MG63 (cell line): Measurements from ENCODE around the gene TMEM156. TPM values are rescaled to one million over a fixed set of nuclear protein-coding genes. Genes with fewer than 3 reads are reported as not detected.
A peak's percentile ranks its signal among the peaks of the same experiment; 100 is the strongest.

Experiments used
- DNase-seq: peaks from one replicate; pipeline ENCODE4 v3.0.0-alpha.2; 2020
- H3K27me3 ChIP-seq: fragments of 250-450 bp; sonication (Bioruptor Pico); 2 replicates; pipeline ENCODE4 v1.5.1; 2020; ENCODE audit warnings: mild to moderate bottlenecking, moderate library complexity
- H3K36me3 ChIP-seq: fragments of 250-450 bp; sonication (Bioruptor Pico); 2 replicates; pipeline ENCODE4 v1.5.1; 2020; ENCODE audit warnings: mild to moderate bottlenecking, moderate library complexity
- H3K4me3 ChIP-seq: fragments of 250-450 bp; sonication (Bioruptor Pico); 2 replicates; pipeline ENCODE4 v1.5.1; 2020; ENCODE audit warnings: mild to moderate bottlenecking, moderate library complexity
- H3K9me3 ChIP-seq: fragments of 250-450 bp; sonication (Bioruptor Pico); 2 replicates; pipeline ENCODE4 v1.5.1; 2020; ENCODE audit warnings: mild to moderate bottlenecking, moderate library complexity
- total RNA-seq: library from RNA; depleted of rRNA; stranded (reverse); fragments of >200 nt; shearing (Covaris generic); gene quantifications from 2 replicates; pipeline ENCODE4 v1.2.3, GENCODE V29; 2014; ENCODE audit warnings: low replicate concordance; rRNA removed

The TMEM156 gene, protein sequence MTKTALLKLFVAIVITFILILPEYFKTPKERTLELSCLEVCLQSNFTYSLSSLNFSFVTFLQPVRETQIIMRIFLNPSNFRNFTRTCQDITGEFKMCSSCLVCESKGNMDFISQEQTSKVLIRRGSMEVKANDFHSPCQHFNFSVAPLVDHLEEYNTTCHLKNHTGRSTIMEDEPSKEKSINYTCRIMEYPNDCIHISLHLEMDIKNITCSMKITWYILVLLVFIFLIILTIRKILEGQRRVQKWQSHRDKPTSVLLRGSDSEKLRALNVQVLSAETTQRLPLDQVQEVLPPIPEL
- 12.1 and 12.2 TPM in 2 replicates for total RNA-seq

DNA sequence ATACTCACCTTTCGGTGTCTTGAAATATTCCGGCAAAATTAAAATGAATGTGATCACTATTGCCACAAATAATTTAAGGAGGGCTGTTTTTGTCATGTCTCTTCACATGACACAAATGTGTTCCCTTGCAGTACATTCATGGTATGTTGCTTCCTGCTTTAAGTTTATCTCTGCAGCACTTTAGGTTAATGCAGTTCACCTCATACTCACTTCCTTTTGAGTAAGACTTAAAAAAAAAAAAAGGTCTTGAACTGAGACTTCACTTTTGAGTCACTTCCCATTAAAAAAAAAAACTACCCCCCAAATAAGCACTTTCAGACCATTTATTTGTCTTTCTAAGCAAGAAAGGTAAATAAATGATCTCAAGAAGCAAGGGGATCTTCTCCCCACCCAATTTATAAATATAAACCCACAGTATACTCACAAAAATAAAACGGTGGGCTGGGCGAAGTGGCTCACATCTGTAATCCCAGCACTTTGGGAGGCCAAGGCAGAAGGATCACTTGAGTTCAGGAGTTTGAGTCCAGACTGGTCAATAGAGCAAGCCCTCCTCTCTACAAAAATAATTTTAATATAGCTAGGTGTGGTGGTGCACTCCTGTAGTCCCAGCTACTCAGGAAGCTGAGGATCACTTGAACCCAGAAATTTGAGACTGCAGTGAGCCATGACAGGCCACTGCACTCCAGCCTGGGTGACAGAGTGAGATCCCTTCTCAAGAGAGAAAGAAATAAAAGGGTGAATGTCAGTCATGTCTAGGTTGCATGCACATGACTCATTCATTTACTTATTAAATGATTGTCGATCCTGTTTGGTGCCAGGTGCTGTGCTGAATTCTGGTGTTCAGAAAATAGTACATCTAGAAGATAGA is at the start of gene TMEM156:
Gene TMEM156, minus strand, starts transcription at position 192 of the 868 bp plus-strand sequence. Its CDS starts 96 bp downstream, at position 96.
- Histone ChIP-seq H3K4me3 (peak within 1 kb of the TSS; percentile 22), H3K36me3 (no peaks in the 10 kb centered on the region), H3K27me3 (no peaks in the 10 kb centered on the region), H3K9me3 (no peaks in the 10 kb centered on the region)
- DNase-seq = no peak

DNA sequence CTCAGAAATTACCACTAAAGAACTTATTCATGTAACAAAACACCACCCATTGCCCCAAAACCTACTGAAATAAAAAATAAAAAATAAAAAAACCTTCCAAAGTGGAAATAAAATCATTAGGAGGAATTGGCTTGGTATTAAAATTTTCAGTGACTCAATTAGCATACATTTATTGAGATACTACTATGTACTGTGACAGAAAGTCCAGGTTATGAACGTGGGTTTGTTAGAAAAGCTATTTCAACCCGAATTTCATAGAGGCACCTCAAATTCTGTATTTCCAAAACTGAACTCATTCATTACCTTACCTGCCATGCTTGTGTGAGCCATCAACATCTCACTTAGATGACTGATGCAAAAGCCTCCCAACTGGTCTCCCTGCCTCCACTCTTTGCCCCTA is 46.6 kb upstream of the TMEM156 start:
- no peak overlapping the region for H3K4me3 ChIP-seq
- DNase-seq = no peak
- peaks cover 3% of the 10 kb centered on the region; the same call in 1 of the 2 replicates for H3K36me3 ChIP-seq
- no peaks in the 10 kb centered on the region for H3K9me3 ChIP-seq
- no peaks in the 10 kb centered on the region for H3K27me3 ChIP-seq

DNA sequence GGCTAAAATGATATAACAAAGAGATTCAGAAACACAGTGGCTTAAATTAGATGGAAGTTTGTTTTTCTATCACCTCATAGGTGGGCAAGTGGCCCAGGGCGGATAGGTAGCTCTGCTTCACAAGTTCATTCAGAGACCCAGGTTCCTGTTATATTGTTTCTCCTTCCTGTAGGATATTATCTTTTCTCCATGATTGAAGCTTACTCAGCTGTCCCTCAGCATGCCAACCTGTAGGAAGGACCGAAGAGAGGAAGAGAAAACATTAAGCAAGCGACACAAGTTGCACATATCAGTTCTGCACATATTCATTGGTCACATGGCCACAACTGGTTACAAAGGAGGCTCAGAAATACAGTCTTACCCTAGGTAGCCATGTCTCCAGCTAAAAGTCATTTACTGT is 36.7 kb upstream of the TMEM156 start:
- H3K27me3 ChIP-seq = no peaks in the 10 kb centered on the region
- H3K4me3 ChIP-seq = no peak overlapping the region
- H3K36me3 ChIP-seq = no peaks in the 10 kb centered on the region
- no peak for DNase-seq
- H3K9me3 ChIP-seq = no peaks in the 10 kb centered on the region; the same call in 1 of the 2 replicates

DNA sequence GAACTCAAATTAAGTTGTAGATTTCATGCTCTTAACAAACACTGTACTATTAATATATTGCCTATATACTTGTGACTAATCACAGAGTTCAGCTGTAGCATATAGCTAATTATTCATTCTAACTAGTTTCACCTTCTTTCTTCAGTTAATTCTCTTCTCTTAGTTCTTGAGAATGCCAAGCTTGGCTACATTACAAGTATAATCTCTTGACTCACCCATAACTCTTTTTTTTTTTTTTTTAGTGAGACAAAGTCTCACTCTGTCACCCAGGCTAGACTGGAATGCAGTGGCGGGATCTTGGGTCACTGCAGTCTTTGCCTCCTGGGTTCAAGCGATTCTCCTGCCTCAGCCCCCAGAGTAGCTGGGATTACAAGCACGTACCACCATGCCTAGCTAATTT is 35.2 kb upstream of the TMEM156 start:
- no peak overlapping the region for H3K4me3 ChIP-seq
- no peaks in the 10 kb centered on the region for H3K27me3 ChIP-seq
- H3K9me3 ChIP-seq = no peaks in the 10 kb centered on the region; the same call in 1 of the 2 replicates
- no peaks in the 10 kb centered on the region for H3K36me3 ChIP-seq
- no peak for DNase-seq

DNA sequence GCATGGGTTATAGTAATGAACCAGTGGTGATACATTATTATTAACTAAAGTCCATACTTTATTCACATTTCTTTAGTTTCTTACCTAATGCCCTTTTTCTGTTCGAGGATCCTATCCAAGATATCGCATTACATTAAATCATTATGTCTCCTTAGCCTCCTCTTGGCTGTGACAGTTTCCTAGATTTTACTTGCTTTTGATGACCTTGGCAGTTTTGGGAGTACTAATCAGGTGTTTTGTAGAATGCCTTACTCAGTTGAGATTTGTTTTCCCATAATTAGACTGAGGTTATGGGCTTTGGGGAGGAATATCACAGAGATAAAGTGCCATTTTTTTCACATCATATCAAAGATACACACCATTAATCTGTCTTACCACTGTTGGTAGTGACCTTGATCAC is 34.8 kb upstream of the TMEM156 start:
- no peaks in the 10 kb centered on the region for H3K36me3 ChIP-seq
- H3K9me3 ChIP-seq = no peaks in the 10 kb centered on the region; the same call in 1 of the 2 replicates
- H3K27me3 ChIP-seq = no peaks in the 10 kb centered on the region
- DNase-seq = no peak
- no peak overlapping the region for H3K4me3 ChIP-seq

DNA sequence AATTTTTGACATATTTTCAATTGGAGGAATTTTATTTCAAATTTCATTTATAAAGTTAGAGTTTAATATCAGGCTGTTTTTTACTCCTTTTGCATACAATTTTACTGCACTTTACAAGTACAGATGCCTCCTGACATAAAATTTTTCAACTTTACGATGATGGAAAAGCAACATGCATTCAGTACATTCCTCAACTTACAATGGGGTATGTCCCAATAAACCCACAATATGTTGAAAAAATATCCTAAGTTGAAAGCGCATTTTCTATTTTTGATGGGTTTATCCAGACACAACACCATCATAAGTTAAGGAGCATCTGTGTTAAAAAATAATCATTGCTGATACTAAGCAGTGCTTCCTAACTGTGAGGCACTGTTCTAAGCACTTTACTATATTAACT is 34.2 kb upstream of the TMEM156 start:
- no peak overlapping the region for H3K4me3 ChIP-seq
- H3K27me3 ChIP-seq = no peaks in the 10 kb centered on the region
- H3K9me3 ChIP-seq = no peaks in the 10 kb centered on the region; the same call in 1 of the 2 replicates
- no peak for DNase-seq
- no peaks in the 10 kb centered on the region for H3K36me3 ChIP-seq

DNA sequence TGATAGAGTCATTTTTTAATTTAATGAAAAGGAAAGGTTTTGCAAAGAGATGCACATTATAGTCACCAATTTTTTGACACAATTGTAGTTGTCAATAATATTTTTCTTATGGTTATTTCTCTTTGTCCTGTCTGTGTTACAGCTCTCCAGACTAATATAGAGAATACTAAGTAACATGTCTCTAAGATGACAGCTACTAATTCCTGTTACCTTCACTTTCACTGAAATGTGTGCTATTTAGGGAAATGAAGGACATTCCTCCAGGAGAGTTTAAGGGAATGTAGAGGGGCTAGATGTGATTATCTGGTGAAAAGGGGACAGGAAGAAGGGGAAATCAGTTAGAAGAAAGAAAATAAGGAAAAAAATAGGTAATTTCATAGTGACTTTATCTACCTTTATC is 31.2 kb upstream of the TMEM156 start:
- Histone ChIP-seq H3K36me3 (no peaks in the 10 kb centered on the region), H3K9me3 (no peaks in the 10 kb centered on the region), H3K27me3 (no peaks in the 10 kb centered on the region), H3K4me3 (no peak overlapping the region)
- no peak for DNase-seq

DNA sequence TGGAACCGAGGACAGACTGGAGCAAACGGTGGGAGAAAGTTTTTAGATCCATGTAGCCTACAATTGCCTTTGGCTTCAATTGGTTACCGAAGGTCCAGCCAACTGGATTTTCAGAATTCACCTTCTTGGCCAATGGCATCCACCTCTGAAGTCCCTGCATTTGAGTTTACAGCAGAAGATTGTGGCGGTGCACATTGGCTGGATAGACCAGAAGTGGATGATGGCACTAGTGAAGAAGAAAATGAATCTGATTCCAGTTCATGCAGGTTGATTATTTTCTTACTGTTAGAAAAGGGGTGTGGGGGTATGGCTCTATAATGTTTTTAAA is 30.5 kb upstream of the TMEM156 start:
- H3K4me3 ChIP-seq = no peak overlapping the region
- no peaks in the 10 kb centered on the region for H3K9me3 ChIP-seq
- no peaks in the 10 kb centered on the region for H3K27me3 ChIP-seq
- no peak for DNase-seq
- no peaks in the 10 kb centered on the region for H3K36me3 ChIP-seq

DNA sequence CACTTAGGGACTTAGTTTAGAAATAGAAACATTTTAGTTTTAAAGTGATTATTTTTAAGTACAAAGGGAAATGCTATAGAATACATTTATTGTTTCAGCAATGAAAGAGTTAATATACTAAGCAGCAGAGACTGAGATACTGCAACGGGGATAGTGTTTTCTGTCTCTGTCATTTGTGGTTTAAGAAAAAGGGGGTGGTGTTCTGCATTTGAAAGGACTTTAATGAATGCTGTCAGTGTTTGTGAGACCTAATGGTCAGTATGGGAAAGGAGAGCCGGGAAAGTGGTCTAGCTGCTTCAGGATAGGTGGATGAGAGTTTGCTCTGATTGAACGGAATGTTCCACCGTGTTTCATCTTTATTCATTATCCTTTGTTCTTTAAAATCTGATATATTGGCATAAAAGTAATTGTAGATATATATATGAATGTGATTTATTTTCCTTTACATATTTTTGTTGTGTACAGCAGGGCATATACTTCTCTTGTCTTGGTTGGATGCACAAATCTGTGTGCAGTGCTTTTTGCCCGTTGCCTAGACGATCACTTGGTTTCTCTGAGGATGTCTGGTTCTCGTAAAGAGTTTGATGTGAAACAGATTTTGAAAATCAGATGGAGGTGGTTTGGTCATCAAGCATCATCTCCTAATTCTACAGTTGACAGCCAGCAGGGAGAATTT is 30.0 kb upstream of the TMEM156 start, which contains the start of gene KLHL5:
Gene KLHL5, plus strand, starts transcription at position 139 of the 676 bp plus-strand sequence. Its CDS starts 421 bp downstream, at position 560.
- Histone ChIP-seq H3K36me3 (no peaks in the 10 kb centered on the region), H3K27me3 (no peaks in the 10 kb centered on the region), H3K9me3 (no peaks in the 10 kb centered on the region), H3K4me3 (no peak within 1 kb of the TSS)
- no peak for DNase-seq

DNA sequence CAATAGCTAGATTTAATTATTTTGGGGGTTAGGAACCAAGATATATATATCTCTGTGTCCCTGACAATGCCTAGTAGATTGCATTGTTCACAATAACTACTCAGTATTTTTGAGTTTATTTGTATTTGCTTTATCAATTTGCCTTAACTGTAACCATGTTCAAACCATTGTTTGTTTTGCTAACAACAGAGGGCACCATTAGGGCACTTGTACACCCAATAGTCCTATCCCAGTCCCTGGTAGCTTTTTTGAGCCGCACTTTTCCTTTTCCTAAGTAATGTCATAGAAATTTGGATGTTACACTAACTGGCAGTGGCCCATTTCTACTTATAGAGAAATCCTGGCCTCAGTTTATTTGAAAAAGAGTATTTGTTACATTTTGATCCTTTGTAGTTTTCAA is 29.2 kb upstream of the TMEM156 start:
- no peaks in the 10 kb centered on the region for H3K9me3 ChIP-seq
- no peaks in the 10 kb centered on the region for H3K27me3 ChIP-seq
- H3K4me3 ChIP-seq = no peak overlapping the region
- no peaks in the 10 kb centered on the region for H3K36me3 ChIP-seq
- DNase-seq = no peak

DNA sequence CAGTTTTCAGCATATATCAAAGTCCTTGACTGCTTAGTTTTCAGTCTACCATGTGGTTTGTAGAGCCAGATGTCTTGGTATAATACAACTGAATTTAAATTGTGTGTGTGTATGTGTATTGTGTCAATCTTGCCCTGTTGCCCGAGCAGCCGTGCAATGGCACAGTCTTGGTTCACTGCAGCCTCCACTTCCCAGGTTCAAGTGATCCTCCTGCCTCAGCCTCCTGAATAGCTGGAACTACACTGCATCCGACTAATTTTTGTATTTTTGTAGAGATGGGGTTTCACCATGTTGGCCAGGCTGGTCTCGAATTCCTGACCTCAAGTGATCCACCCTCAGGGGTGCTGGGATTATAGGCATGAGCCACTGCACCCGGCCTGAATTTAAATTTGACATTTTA is 23.8 kb upstream of the TMEM156 start:
- Histone ChIP-seq H3K4me3 (no peak overlapping the region), H3K9me3 (no peaks in the 10 kb centered on the region), H3K27me3 (no peaks in the 10 kb centered on the region), H3K36me3 (no peaks in the 10 kb centered on the region)
- DNase-seq = no peak

DNA sequence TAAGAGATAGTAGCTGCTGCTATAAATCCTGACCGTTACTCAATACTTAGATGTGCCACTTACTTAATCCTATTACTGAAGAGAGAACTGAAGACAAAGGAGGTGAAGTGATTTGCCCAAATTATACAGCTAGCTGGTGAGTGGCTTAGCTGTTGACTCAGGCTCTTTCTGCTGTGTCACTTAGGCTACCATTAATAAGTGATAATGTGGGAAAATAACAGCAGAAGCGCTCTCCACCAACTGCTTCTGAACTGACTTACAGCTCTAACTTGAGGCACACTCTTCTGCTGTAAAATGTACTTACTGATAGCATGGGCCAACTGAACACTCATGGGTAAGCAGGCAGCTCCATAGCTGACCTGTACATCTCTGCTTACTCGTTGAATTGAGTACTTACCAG is 22.3 kb upstream of the TMEM156 start:
- Histone ChIP-seq H3K9me3 (no peaks in the 10 kb centered on the region), H3K4me3 (no peak overlapping the region), H3K36me3 (no peaks in the 10 kb centered on the region; the same call in 1 of the 2 replicates), H3K27me3 (no peaks in the 10 kb centered on the region)
- DNase-seq = no peak

DNA sequence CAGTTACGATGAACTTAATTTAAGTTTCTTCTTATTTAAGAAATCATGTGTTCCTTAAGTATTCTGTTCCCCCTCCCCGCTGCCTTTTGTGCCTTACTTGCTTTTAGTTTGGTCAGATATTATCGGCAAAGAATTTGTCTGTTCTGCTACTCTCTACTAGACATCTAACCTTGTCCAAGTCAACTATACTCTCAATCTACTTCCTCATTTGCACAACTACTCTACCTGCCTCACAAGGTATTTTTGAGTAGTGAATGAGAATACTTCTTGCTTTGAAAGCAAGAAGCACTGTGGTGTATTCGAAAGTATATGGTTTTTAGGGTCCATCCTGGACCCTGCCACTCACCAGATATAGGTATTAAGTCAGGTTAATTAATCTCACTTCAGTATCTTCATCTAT is 21.8 kb upstream of the TMEM156 start:
- no peaks in the 10 kb centered on the region for H3K27me3 ChIP-seq
- H3K4me3 ChIP-seq = no peak overlapping the region
- no peak for DNase-seq
- no peaks in the 10 kb centered on the region for H3K9me3 ChIP-seq
- H3K36me3 ChIP-seq = no peaks in the 10 kb centered on the region; the same call in 1 of the 2 replicates

DNA sequence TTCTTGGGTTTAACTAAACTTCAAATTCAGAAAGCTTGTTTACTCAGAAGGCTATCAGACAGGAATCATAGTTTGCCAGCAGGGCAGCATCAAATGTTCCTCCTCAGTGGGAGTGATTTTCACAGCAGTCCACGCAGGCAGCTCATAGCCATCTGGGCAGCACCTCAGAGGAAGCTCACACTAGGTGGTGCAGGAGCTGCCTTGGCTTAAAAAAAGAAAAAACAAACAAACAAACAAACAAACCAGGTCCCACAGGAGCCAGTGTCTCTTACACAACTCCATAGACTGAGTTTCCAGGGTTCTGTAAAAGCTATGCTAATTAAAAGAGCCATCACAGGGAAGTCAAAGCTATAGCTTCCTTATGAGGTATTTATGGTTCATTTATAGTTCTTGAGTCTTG is 19.3 kb upstream of the TMEM156 start:
- H3K36me3 ChIP-seq = no peaks in the 10 kb centered on the region; the same call in 1 of the 2 replicates
- no peaks in the 10 kb centered on the region for H3K27me3 ChIP-seq
- H3K9me3 ChIP-seq = no peaks in the 10 kb centered on the region
- H3K4me3 ChIP-seq = no peak overlapping the region
- DNase-seq = no peak

DNA sequence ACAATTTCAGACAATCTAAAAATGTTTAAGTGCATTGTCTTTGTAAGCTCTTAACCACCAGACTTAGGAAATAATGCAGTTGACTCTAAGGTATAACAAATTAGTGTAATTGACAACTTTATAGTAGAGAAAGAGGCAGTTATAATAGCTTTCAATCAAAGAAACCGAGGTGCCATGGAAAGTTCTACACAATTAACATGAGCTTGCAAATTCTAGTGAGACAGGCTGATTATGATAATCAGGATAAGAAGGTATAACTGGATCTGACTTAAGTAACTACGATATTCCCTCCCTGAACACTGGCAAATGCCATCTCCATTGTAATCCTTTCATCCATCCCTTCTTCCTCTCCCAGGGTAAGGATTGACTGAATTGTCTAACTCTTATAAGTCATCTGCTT is 18.4 kb upstream of the TMEM156 start:
- Histone ChIP-seq H3K36me3 (no peaks in the 10 kb centered on the region; the same call in 1 of the 2 replicates), H3K27me3 (no peaks in the 10 kb centered on the region), H3K9me3 (no peaks in the 10 kb centered on the region), H3K4me3 (no peak overlapping the region)
- DNase-seq = no peak

DNA sequence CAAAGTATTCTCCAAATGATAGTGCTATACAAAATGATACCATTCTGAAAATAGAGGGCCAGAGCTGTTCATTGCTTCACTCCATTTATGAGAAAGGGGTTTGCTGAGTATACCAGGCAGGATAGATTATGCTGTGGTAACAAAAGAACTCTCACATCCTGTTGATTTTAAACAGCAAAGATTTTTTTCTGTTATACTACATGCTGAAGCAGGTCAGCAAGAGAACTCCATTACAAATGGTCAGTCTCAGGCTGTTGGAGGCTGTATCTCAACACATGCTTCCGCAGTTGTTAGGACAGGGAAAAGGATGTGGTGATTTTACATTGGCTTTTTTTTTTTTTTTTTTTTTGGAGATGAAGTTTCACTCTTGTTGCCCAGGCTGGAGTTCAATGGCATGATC is 16.1 kb upstream of the TMEM156 start:
- DNase-seq = no peak
- Histone ChIP-seq H3K36me3 (no peaks in the 10 kb centered on the region; the same call in 1 of the 2 replicates), H3K9me3 (no peaks in the 10 kb centered on the region), H3K27me3 (no peaks in the 10 kb centered on the region), H3K4me3 (no peak overlapping the region)

DNA sequence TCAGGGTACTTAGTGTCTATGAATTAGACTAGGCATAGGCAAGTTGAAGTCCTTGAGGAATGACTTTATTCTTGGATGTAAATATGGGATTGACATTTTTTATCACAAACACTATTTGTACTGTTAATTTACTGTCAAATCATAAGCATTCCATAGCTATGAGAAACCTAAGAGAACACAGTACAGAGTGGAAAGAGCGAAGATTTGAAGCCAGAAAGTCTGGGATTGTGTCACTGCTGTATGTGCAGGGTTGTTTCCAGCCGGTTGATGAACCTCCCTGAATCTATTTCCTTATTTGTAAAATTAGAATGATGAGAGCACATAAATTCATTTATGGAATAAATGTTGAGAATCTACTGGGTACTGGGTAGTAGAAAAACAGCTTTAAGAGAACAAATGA is 15.5 kb upstream of the TMEM156 start:
- Histone ChIP-seq H3K9me3 (no peaks in the 10 kb centered on the region), H3K36me3 (no peaks in the 10 kb centered on the region; the same call in 1 of the 2 replicates), H3K4me3 (no peak overlapping the region), H3K27me3 (no peaks in the 10 kb centered on the region)
- no peak for DNase-seq
